Calu3 (cell line): ENCODE data around the gene CDC16. TPM values are rescaled to one million over a fixed set of nuclear protein-coding genes. Genes with fewer than 3 reads are reported as not detected.

Experiments used
- BruUV-seq: library from RNA; stranded (reverse); fragments of 400-500 nt; replicated peaks from 2 replicates; lab custom pipeline; 2021; lab: Mats Ljungman, UMichigan
- CTCF ChIA-PET: fragments of 300-600 bp; sonication (Branson Sonifier 250); formaldehyde crosslinking; loops from one replicate; lab custom pipeline; 2022; ENCODE audit warnings: antibody characterized with exemption; lab: Charles Lee
- DNase-seq: peaks from one replicate; pipeline ENCODE4 v3.0.0; 2022
- H3K27ac Mint-ChIP-seq: one replicate; pipeline ENCODE4 v1.8.0; 2022; ENCODE audit warnings: mixed read lengths; ENCODE audit not compliant: unreplicated experiment
- H3K27me3 Mint-ChIP-seq: one replicate; pipeline ENCODE4 v1.8.0; 2022; ENCODE audit warnings: mixed read lengths; ENCODE audit not compliant: unreplicated experiment
- H3K36me3 Mint-ChIP-seq: one replicate; pipeline ENCODE4 v1.8.0; 2022; ENCODE audit warnings: mild to moderate bottlenecking, moderate library complexity, mixed read lengths; ENCODE audit not compliant: insufficient read depth, unreplicated experiment
- H3K4me1 Mint-ChIP-seq: one replicate; pipeline ENCODE4 v1.8.0; 2022; ENCODE audit warnings: mild to moderate bottlenecking, low read depth, mixed read lengths; ENCODE audit not compliant: unreplicated experiment
- H3K4me3 Mint-ChIP-seq: one replicate; pipeline ENCODE4 v1.8.0; 2022; ENCODE audit warnings: mild to moderate bottlenecking, low read depth, moderate library complexity, mixed read lengths; ENCODE audit not compliant: unreplicated experiment
- H3K9me3 Mint-ChIP-seq: one replicate; pipeline ENCODE4 v1.8.0; 2022; ENCODE audit warnings: low read depth, mixed read lengths; ENCODE audit not compliant: unreplicated experiment
- intact Hi-C: fragments of 100-400 bp; cut with micrococcal nuclease; formaldehyde crosslinking; loops from one replicate; pipeline ENCODE4 v1.10.0; 2022; ENCODE audit not compliant: unreplicated experiment
- total RNA-seq: library from RNA; stranded (reverse); gene quantifications from 2 replicates; pipeline ENCODE4 v1.2.3, GENCODE V29; 2022
- TF ChIP-seq, protein P1 (sequence below): fragments of 200-600 bp; IDR thresholded peaks from one replicate; pipeline ENCODE4 v1.8.0; 2022; ENCODE audit warnings: antibody characterized with exemption; ENCODE audit not compliant: unreplicated experiment

Gene CDC16
- total RNA-seq, 1 experiment from 2014 or later, result 15.7 TPM

DNA sequence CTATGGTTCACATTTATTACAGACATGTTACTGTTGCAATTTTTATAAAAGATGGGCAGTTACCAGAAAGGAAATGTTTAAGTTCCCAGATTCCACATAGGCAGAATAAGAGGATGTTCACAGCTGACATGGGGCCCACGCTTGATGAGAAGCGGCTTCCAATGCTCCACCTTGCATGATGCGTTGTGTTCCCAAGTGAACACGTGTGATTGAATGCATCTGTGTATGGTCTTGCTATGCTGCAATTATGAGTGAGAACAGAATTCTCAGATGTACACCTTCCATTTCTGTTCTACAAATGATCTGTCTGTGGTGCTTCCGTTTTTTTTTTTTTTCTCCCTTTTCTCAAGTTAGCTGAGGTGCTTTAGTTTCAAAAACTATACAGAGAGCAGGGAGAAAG is 62.2 kb downstream of the CDC16 start:
- BruUV-seq, result no TSS peak
- no peaks in the 10 kb centered on the region for H3K9me3 Mint-ChIP-seq
- no peaks in the 10 kb centered on the region for H3K27me3 Mint-ChIP-seq
- H3K4me3 Mint-ChIP-seq, result no peak overlapping the region
- intact Hi-C loops, result no loop called here
- TF ChIP-seq, protein P1, sequence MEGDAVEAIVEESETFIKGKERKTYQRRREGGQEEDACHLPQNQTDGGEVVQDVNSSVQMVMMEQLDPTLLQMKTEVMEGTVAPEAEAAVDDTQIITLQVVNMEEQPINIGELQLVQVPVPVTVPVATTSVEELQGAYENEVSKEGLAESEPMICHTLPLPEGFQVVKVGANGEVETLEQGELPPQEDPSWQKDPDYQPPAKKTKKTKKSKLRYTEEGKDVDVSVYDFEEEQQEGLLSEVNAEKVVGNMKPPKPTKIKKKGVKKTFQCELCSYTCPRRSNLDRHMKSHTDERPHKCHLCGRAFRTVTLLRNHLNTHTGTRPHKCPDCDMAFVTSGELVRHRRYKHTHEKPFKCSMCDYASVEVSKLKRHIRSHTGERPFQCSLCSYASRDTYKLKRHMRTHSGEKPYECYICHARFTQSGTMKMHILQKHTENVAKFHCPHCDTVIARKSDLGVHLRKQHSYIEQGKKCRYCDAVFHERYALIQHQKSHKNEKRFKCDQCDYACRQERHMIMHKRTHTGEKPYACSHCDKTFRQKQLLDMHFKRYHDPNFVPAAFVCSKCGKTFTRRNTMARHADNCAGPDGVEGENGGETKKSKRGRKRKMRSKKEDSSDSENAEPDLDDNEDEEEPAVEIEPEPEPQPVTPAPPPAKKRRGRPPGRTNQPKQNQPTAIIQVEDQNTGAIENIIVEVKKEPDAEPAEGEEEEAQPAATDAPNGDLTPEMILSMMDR, result no peak
- DNase-seq, result no peak
- H3K36me3 Mint-ChIP-seq, result peaks cover 12% of the 10 kb centered on the region
- H3K27ac Mint-ChIP-seq, result no peak overlapping the region
- no peaks in the 10 kb centered on the region for H3K4me1 Mint-ChIP-seq
- CTCF ChIA-PET, result no interaction called here

DNA sequence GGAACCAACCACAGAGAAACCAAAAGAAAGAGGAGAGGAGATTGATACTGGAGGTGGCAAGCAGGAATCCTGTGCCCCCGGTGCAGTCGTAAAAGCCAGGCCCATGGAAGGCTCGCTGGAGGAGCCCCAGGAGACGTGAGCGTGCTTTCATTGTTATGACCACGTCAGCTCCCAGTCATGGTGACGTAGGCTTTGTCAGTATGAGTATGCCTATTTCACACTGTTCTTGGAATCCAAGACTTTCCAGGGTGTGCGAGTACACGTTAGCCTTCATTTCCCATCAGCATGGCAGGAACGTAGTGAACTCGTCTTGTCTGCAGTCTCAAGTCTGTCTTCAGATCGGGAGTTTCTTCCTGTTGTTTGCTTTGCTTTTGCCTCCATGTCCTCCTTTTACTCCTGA is 64.2 kb downstream of the CDC16 start:
- TF ChIP-seq, protein P1, result no peak
- Mint-ChIP-seq H3K4me3 (no peak overlapping the region), H3K36me3 (peaks cover 12% of the 10 kb centered on the region), H3K4me1 (no peaks in the 10 kb centered on the region), H3K27me3 (no peaks in the 10 kb centered on the region), H3K27ac (no peak overlapping the region), H3K9me3 (no peaks in the 10 kb centered on the region)
- intact Hi-C loops, result no loop called here
- CTCF ChIA-PET, result no interaction called here
- DNase-seq, result no peak
- no TSS peak for BruUV-seq

DNA sequence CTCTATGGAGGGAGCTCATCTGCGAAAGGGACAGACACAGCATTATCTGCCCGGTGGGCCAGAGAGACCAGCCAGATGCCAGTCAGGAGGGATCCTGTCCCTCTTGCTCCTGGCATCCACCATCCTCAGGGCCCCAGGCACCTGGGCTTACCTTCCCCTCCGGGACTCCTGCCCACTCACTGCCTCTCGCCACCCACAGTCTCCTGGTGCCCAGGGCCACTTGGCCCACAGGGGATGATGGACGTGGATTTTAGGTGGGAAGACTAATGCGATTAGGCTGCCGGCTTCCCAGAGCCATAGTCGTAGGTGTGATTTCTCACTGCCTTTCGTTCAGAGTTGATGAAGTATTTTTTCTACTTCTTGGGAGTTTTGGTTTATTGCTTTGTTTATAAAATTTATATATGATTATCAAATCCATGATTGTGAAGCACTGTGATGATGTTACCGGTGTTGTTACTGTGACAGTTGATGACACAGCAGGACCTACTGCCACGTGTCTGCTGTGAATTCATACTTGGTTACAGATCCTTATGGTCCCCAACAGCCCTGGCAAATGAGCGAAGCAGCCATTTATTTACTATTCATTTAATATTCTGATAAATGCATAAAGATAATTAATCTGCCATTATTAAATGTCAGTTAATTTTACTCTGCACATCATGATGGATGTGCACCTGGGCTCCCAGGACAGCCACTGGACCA is 65.1 kb downstream of the CDC16 start:
- Mint-ChIP-seq H3K27me3 (no peaks in the 10 kb centered on the region), H3K4me1 (no peaks in the 10 kb centered on the region), H3K36me3 (peaks cover 12% of the 10 kb centered on the region), H3K4me3 (no peak overlapping the region), H3K9me3 (no peaks in the 10 kb centered on the region), H3K27ac (no peak overlapping the region)
- intact Hi-C loops, result no loop called here
- TF ChIP-seq, protein P1, result no peak
- CTCF ChIA-PET, result no interaction called here
- DNase-seq, result no peak
- BruUV-seq, result no TSS peak

DNA sequence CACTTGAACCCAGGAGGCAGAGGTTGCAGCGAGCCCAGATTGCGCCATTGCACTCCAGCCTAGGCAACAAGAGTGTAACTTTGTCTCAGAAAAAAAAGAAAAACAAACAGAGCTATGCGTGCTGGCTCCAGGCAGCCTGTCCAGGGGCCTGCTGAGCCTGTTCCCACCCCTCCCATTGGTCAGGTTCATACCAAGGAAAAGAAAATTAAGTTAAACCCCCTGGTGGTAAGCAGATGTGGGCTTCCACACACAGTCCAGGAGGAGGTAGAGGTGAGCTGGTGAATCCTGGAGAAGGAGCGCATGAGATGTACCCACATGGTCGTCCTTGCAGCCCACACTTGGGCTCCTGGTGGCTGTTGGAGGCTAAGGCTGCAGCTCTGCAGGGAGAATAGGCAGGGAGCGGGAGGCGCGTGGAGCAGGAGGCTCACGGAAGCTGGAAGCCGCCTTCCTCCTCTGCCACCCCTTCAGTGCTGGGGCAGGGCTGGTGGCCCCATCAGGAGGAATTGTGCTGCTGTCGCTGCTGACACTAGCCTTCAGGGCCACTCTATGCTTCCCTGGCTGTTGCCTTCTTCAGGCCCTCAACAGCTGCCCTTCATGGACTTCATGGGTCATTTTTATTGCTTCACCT is 69.1 kb downstream of the CDC16 start:
- no peaks in the 10 kb centered on the region for H3K4me1 Mint-ChIP-seq

More for the DNA sequence above, 69.1 kb downstream of the CDC16 start:
- Mint-ChIP-seq H3K4me3 (no peak overlapping the region), H3K9me3 (no peaks in the 10 kb centered on the region), H3K27me3 (no peaks in the 10 kb centered on the region), H3K36me3 (peaks cover 5% of the 10 kb centered on the region), H3K27ac (no peak overlapping the region)
- TF ChIP-seq, protein P1, result no peak
- BruUV-seq, result no TSS peak
- CTCF ChIA-PET, result no interaction called here
- intact Hi-C loops, result no loop called here
- DNase-seq, result no peak
